IMR-90 (cell line): ENCODE measurements around the gene FBLN1. TPM values are rescaled to one million over a fixed set of nuclear protein-coding genes. Genes with fewer than 3 reads are reported as not detected.

Experiments used
- ATAC-seq: fragments of 200-7000 bp; cut with Tn5 transposase; 2 replicates; pipeline ENCODE4 v1.9.1; 2020; ENCODE audit warnings: low read depth, mild to moderate bottlenecking, moderate library complexity
- BruUV-seq: library from RNA; stranded (reverse); fragments of 400-500 nt; replicated peaks from 2 replicates; lab custom pipeline; 2021; lab: Mats Ljungman, UMichigan
- CTCF ChIA-PET: fragments of 300-600 bp; formaldehyde crosslinking; extraction: SDS; loops from one replicate; lab custom pipeline; 2021; ENCODE audit warnings: antibody characterized with exemption; lab: Yijun Ruan, JAX
- POLR2A ChIA-PET: fragments of 300-600 bp; sonication (Branson Sonifier 250); formaldehyde crosslinking; loops from one replicate; lab custom pipeline; 2022; ENCODE audit warnings: antibody characterized with exemption; ENCODE audit not compliant: unreplicated experiment; lab: Charles Lee
- DNase-seq: peaks from one replicate; pipeline ENCODE4 v3.0.0; 2013
- H2AFZ ChIP-seq: replicated peaks from 2 replicates; pipeline ENCODE3; 2013; ENCODE audit warnings: low read length, mild to moderate bottlenecking; ENCODE audit not compliant: poor library complexity
- H2AK5ac ChIP-seq: 2 replicates; pipeline ENCODE4 v1.6.1; 2013; ENCODE audit warnings: low read depth, low read length, inconsistent platforms
- H2AK9ac ChIP-seq: replicated peaks from 2 replicates; pipeline ENCODE3; 2013; ENCODE audit warnings: mild to moderate bottlenecking, low read depth, low read length, moderate library complexity; ENCODE audit not compliant: poor library complexity
- H2BK120ac ChIP-seq: 2 replicates; pipeline ENCODE4 v1.6.1; 2013; ENCODE audit warnings: low read depth, low read length, inconsistent platforms
- H2BK15ac ChIP-seq: 3 replicates; pipeline ENCODE4 v1.6.1; 2013; ENCODE audit warnings: low read depth, low read length, inconsistent platforms
- H2BK20ac ChIP-seq: 2 replicates; pipeline ENCODE4 v1.6.1; 2013; ENCODE audit warnings: low read depth, mild to moderate bottlenecking, inconsistent platforms, low read length, moderate library complexity
- H2BK5ac ChIP-seq: 2 replicates; pipeline ENCODE4 v1.6.1; 2013; ENCODE audit warnings: mild to moderate bottlenecking, low read depth, low read length, inconsistent platforms; ENCODE audit not compliant: poor library complexity, severe bottlenecking
- H3K14ac ChIP-seq: replicated peaks from 2 replicates; pipeline ENCODE4 v1.6.1; 2013; ENCODE audit warnings: low read depth, low read length, inconsistent platforms
- H3K18ac ChIP-seq: 2 replicates; pipeline ENCODE4 v1.6.1; 2013; ENCODE audit warnings: low read depth, low read length, control low read depth
- H3K23ac ChIP-seq: 2 replicates; pipeline ENCODE4 v1.6.1; 2013; ENCODE audit warnings: low read depth, low read length, inconsistent platforms
- H3K27ac ChIP-seq: 2 replicates; pipeline ENCODE4 v1.5.1; 2013; ENCODE audit warnings: mild to moderate bottlenecking, control low read depth, low read length; ENCODE audit not compliant: insufficient read depth
- H3K27me3 ChIP-seq: 2 replicates; pipeline ENCODE4 v1.6.1; 2013; ENCODE audit warnings: low read length; ENCODE audit not compliant: control insufficient read depth, insufficient read depth
- H3K36me3 ChIP-seq: 2 replicates; pipeline ENCODE4 v1.6.1; 2013; ENCODE audit warnings: low read length, mixed read lengths; ENCODE audit not compliant: control insufficient read depth, insufficient read depth
- H3K4ac ChIP-seq: 2 replicates; pipeline ENCODE4 v1.6.1; 2013; ENCODE audit warnings: low read depth, low read length, inconsistent platforms
- H3K4me1 ChIP-seq: 2 replicates; pipeline ENCODE4 v1.6.1; 2013; ENCODE audit warnings: low read length, mixed read lengths; ENCODE audit not compliant: control insufficient read depth, insufficient read depth
- H3K4me2 ChIP-seq: 2 replicates; pipeline ENCODE4 v1.6.1; 2013; ENCODE audit warnings: low read depth, mild to moderate bottlenecking, control low read depth, low read length, moderate library complexity
- H3K4me3 ChIP-seq: 2 replicates; pipeline ENCODE4 v1.5.1; 2013; ENCODE audit warnings: low read depth, mild to moderate bottlenecking, control low read depth, low read length, moderate library complexity; ENCODE audit not compliant: insufficient read depth
- H3K56ac ChIP-seq: 2 replicates; pipeline ENCODE4 v1.6.1; 2013; ENCODE audit warnings: low read length, inconsistent platforms; ENCODE audit not compliant: insufficient read depth; ENCODE audit errors: extremely low read depth
- H3K79me1 ChIP-seq, 2 experiments: 2 replicates each; pipeline ENCODE4 v1.6.1; 2013; ENCODE audit warnings: low read length in 2 of 2, inconsistent platforms in 1 of 2, low read depth in 1 of 2
- H3K9ac ChIP-seq: 2 replicates; pipeline ENCODE4 v1.6.1; 2013; ENCODE audit warnings: low read depth, low read length, control low read depth
- H3K9me1 ChIP-seq: 2 replicates; pipeline ENCODE4 v1.6.1; 2013; ENCODE audit warnings: low read length, inconsistent platforms; ENCODE audit not compliant: insufficient read depth
- H3K9me3 ChIP-seq: 2 replicates; pipeline ENCODE4 v1.6.1; 2013; ENCODE audit warnings: low read length; ENCODE audit not compliant: control insufficient read depth, insufficient read depth
- H4K20me1 ChIP-seq: 2 replicates; pipeline ENCODE4 v1.6.1; 2013; ENCODE audit warnings: low read length, inconsistent platforms; ENCODE audit not compliant: insufficient read depth
- H4K5ac ChIP-seq: 2 replicates; pipeline ENCODE4 v1.6.1; 2013; ENCODE audit warnings: mild to moderate bottlenecking, low read depth, low read length, control low read depth
- H4K8ac ChIP-seq, 2 experiments: 2 replicates each; pipeline ENCODE4 v1.6.1; 2013; ENCODE audit warnings: low read depth in 2 of 2, low read length in 2 of 2, control low read depth in 1 of 2, inconsistent platforms in 1 of 2
- H4K91ac ChIP-seq: 2 replicates; pipeline ENCODE4 v1.6.1; 2013; ENCODE audit warnings: low read depth, low read length, inconsistent platforms; ENCODE audit not compliant: insufficient read depth
- BHLHE40 ChIP-seq: fragments of 150-350 bp; IDR thresholded peaks from 2 replicates; pipeline ENCODE4 v1.6.1; 2016; ENCODE audit warnings: mild to moderate bottlenecking, low read depth, low read length
- CEBPB ChIP-seq: IDR thresholded peaks from 2 replicates; pipeline ENCODE4 v1.6.1; 2012; ENCODE audit warnings: low read depth, low read length, improper control_type of control experiment
- CHD1 ChIP-seq: IDR thresholded peaks from 2 replicates; pipeline ENCODE4 v1.6.1; 2012; ENCODE audit warnings: low read depth, low read length, improper control_type of control experiment
- CTCF ChIP-seq: conservative IDR thresholded peaks from 2 replicates; pipeline ENCODE4 v1.5.1; 2012; ENCODE audit warnings: mild to moderate bottlenecking, low read depth, low read length, improper control_type of control experiment
- ELK1 ChIP-seq: fragments of 150-350 bp; IDR thresholded peaks from 2 replicates; pipeline ENCODE4 v1.6.1; 2016; ENCODE audit warnings: low read depth, mild to moderate bottlenecking, low read length, moderate library complexity, borderline replicate concordance
- FOS ChIP-seq: fragments of 150-350 bp; IDR thresholded peaks from 2 replicates; pipeline ENCODE4 v1.6.1; 2016; ENCODE audit warnings: low read depth, low read length
- MAFK ChIP-seq: IDR thresholded peaks from 2 replicates; pipeline ENCODE4 v1.6.1; 2012; ENCODE audit warnings: low read depth, low read length, improper control_type of control experiment
- MAZ ChIP-seq: IDR thresholded peaks from 2 replicates; pipeline ENCODE4 v1.6.1; 2012; ENCODE audit warnings: low read depth, mild to moderate bottlenecking, low read length, improper control_type of control experiment, moderate library complexity, borderline replicate concordance
- MXI1 ChIP-seq: IDR thresholded peaks from 2 replicates; pipeline ENCODE4 v1.6.1; 2012; ENCODE audit warnings: low read depth, mild to moderate bottlenecking, low read length, moderate library complexity, borderline replicate concordance
- NFE2L2 ChIP-seq: fragments of 150-350 bp; IDR thresholded peaks from 2 replicates; pipeline ENCODE4 v1.6.1; 2016; ENCODE audit warnings: low read depth, mild to moderate bottlenecking, low read length
- POLR2A ChIP-seq: IDR thresholded peaks from 2 replicates; pipeline ENCODE4 v1.6.1; 2012; ENCODE audit warnings: mild to moderate bottlenecking, low read depth, low read length
- RAD21 ChIP-seq: IDR thresholded peaks from 2 replicates; pipeline ENCODE4 v1.6.1; 2012; ENCODE audit warnings: low read length, improper control_type of control experiment
- RCOR1 ChIP-seq: IDR thresholded peaks from 2 replicates; pipeline ENCODE4 v1.6.1; 2012; ENCODE audit warnings: mild to moderate bottlenecking, low read length, improper control_type of control experiment; ENCODE audit not compliant: insufficient replicate concordance
- RFX5 ChIP-seq: IDR thresholded peaks from 2 replicates; pipeline ENCODE4 v1.8.0; 2012; ENCODE audit warnings: low read depth, mild to moderate bottlenecking, low read length, moderate library complexity
- SMC3 ChIP-seq: fragments of 150-350 bp; IDR thresholded peaks from 2 replicates; pipeline ENCODE4 v1.6.1; 2016; ENCODE audit warnings: low read depth, mild to moderate bottlenecking, antibody characterized with exemption, low read length, moderate library complexity
- USF2 ChIP-seq: fragments of 150-350 bp; IDR thresholded peaks from 2 replicates; pipeline ENCODE4 v1.6.1; 2017; ENCODE audit warnings: mild to moderate bottlenecking, antibody characterized with exemption, low read length, low read depth
- WGBS, 2 experiments: methylation state at CpG; one replicate each; pipeline versions ENCODE4 v1.1.5 to v1.1.7; 2013; ENCODE audit warnings: missing lambda C conversion rate in 2 of 2; ENCODE audit not compliant: insufficient read length in 1 of 2; ENCODE audit errors: extremely low coverage in 2 of 2; 5-methylcytosine and 5-hydroxymethylcytosine counted together
- dilution Hi-C: fragments of 300-500 bp; cut with HindIII; formaldehyde crosslinking; loops from one replicate; pipeline ENCODE4 v1.14.3; 2018; ENCODE audit warnings: low sequenced_read_pairs; ENCODE audit not compliant: unreplicated experiment
- in situ Hi-C: fragments of 300-500 bp; cut with MboI; formaldehyde crosslinking; loops from 3 replicates; pipeline ENCODE4 v1.14.3; 2019; ENCODE audit warnings: low sequenced_read_pairs, inconsistent platforms, mixed read lengths
- intact Hi-C: fragments of 100-400 bp; cut with micrococcal nuclease; formaldehyde crosslinking; loops from 2 replicates; pipeline ENCODE4 v1.10.0; 2022
- polyA plus RNA-seq, 3 experiments: library from polyadenylated mRNA; depleted of rRNA; stranded (reverse); fragments of >200 nt; gene quantifications; 2 replicates each; pipeline ENCODE4 v1.2.3, GENCODE V29; 2012; ENCODE audit warnings: low replicate concordance in 1 of 3
- total RNA-seq: library from RNA; depleted of rRNA; stranded (reverse); fragments of >200 nt; gene quantifications from 2 replicates; pipeline ENCODE4 v1.2.3, GENCODE V29; 2012

The FBLN1 gene
- total and polyA plus RNA-seq, 2 of the 4 experiments (the other 2 are of a cell fraction): 11.3 to 87.9 TPM

GRCh38 chr22:45565171-45565570 lies 62.5 kb downstream of the FBLN1 start:
- H2BK5ac ChIP-seq: no peak overlapping the region
- no peak overlapping the region for H2BK15ac ChIP-seq
- H3K9ac ChIP-seq: no peak overlapping the region
- H3K27ac ChIP-seq: no peak overlapping the region
- TF ChIP-seq CTCF (no peak), CHD1 (no peak), MXI1 (no peak), USF2 (no peak), POLR2A (no peak), MAFK (no peak), RCOR1 (no peak), NFE2L2 (no peak), FOS (no peak), SMC3 (no peak), MAZ (no peak), ELK1 (no peak), RFX5 (no peak), CEBPB (no peak), RAD21 (no peak), BHLHE40 (no peak)
- no TSS peak for BruUV-seq
- no peaks in the 10 kb centered on the region for H3K4me1 ChIP-seq
- no peak overlapping the region for H3K56ac ChIP-seq
- intact Hi-C loops: no loop called here
- H2AK5ac ChIP-seq: no peak overlapping the region
- no peaks in the 10 kb centered on the region; the same call in 1 of the 2 replicates for H4K20me1 ChIP-seq
- H3K9me3 ChIP-seq: peaks cover 2% of the 10 kb centered on the region
- no peaks in the 10 kb centered on the region; a peak in 1 of 4 replicates for H3K79me1 ChIP-seq
- no peaks in the 10 kb centered on the region for H3K27me3 ChIP-seq
- H3K4ac ChIP-seq: no peak overlapping the region
- H2BK20ac ChIP-seq: no peak overlapping the region
- ChIA-PET POLR2A (no interaction called here), CTCF (interaction anchor here (0.6 kb wide), 1 partner anchor 1516 kb away, joined by 3 read pairs; no protein-coding TSS in a partner anchor)
- in situ Hi-C loops: loop anchor here (25.0 kb wide), 1 partner anchor 578 kb away; no protein-coding TSS in a partner anchor
- H3K14ac ChIP-seq: no peak overlapping the region
- ATAC-seq: no peak
- H4K8ac ChIP-seq: no peak overlapping the region
- H3K4me2 ChIP-seq: no peak overlapping the region
- H3K4me3 ChIP-seq: no peak overlapping the region
- H3K23ac ChIP-seq: no peak overlapping the region
- H4K5ac ChIP-seq: no peak overlapping the region
- H3K36me3 ChIP-seq: peaks cover 45% of the 10 kb centered on the region; the same call in 1 of the 2 replicates
- no peak for DNase-seq
- 90% methylated on average over 2 of the region's 2 CpGs; no CpG with 5 or more reads in 1 of the 2 experiments for WGBS, 2 experiments
- no peak overlapping the region for H2BK120ac ChIP-seq
- H2AFZ ChIP-seq: no peak overlapping the region
- dilution Hi-C loops: no loop called here
- no peak overlapping the region for H4K91ac ChIP-seq
- H2AK9ac ChIP-seq: no peak overlapping the region
- no peak overlapping the region for H3K18ac ChIP-seq
- peaks cover 16% of the 10 kb centered on the region; the same call in 1 of the 2 replicates for H3K9me1 ChIP-seq
